Heart left ventricle (tissue), 16 donors: ENCODE measurements around the gene TRPM3. TPM values are rescaled to one million over a fixed set of nuclear protein-coding genes. Genes with fewer than 3 reads are reported as not detected.
A peak's percentile ranks its signal among the peaks of the same experiment; 100 is the strongest.

Experiments used
- ATAC-seq, 4 donors: fragments of 200-7000 bp; cut with Tn5 transposase; one replicate each; pipeline ENCODE4 v1.9.1; 2020 to 2022; ENCODE audit warnings: moderate library complexity in 4 of 4, mild to moderate bottlenecking in 3 of 4, moderate number of reproducible peaks in 1 of 4
- DNase-seq, 5 donors: peaks; one replicate each; pipeline ENCODE4 v3.0.0-alpha.2; 2020
- H3K27ac ChIP-seq, 12 donors: fragments of 200-600 bp; sonication (generic) in 4 of 12; one replicate each; pipeline versions ENCODE4 v1.5.0 to v1.8.0; 2016 to 2022; ENCODE audit warnings: mild to moderate bottlenecking in 2 of 12
- H3K27me3 ChIP-seq, 9 donors: fragments of 200-600 bp; sonication (generic) in 2 of 9; one replicate each; pipeline versions ENCODE4 v1.5.1 to v1.8.0; 2016 to 2022; ENCODE audit warnings: mild to moderate bottlenecking in 3 of 9
- H3K36me3 ChIP-seq, 9 donors: fragments of 200-600 bp; sonication (generic) in 2 of 9; one replicate each; pipeline versions ENCODE4 v1.5.0 to v1.8.0; 2018 to 2022; ENCODE audit warnings: mild to moderate bottlenecking in 2 of 9
- H3K4me1 ChIP-seq, 12 donors: fragments of 200-600 bp; sonication (generic) in 4 of 12; one replicate each; pipeline versions ENCODE4 v1.5.0 to v1.8.0; 2016 to 2022; ENCODE audit warnings: mild to moderate bottlenecking in 3 of 12
- H3K4me3 ChIP-seq, 12 donors: fragments of 200-600 bp; sonication (generic) in 4 of 12; one replicate each; pipeline versions ENCODE4 v1.5.0 to v1.8.0; 2017 to 2022; ENCODE audit warnings: mild to moderate bottlenecking in 9 of 12, moderate library complexity in 4 of 12
- H3K9me3 ChIP-seq, 12 donors: fragments of 200-600 bp; sonication (generic) in 4 of 12; one replicate each; pipeline versions ENCODE4 v1.5.0 to v1.8.0; 2016 to 2022; ENCODE audit warnings: mild to moderate bottlenecking in 1 of 12
- POLR2A ChIP-seq, 2 donors: fragments of 450-650 bp; IDR thresholded peaks; one replicate each; pipeline ENCODE4 v1.6.1; 2017; ENCODE audit warnings: antibody characterized with exemption in 2 of 2, mild to moderate bottlenecking in 2 of 2, moderate library complexity in 2 of 2
- WGBS, 4 donors: extraction: QIAGEN DNeasy Blood & Tissue Kit in 2 of 4; methylation state at CpG; one replicate each; pipeline versions ENCODE4 v1.1.5 to v1.1.7; 2013 to 2018; 5-methylcytosine and 5-hydroxymethylcytosine counted together
- intact Hi-C, 10 donors: fragments of 100-400 bp; cut with DNase I; formaldehyde crosslinking; loops; one replicate each; pipeline versions ENCODE4 v1.11.1 to v1.14.2; 2022
- polyA plus RNA-seq, 2 donors: library from polyadenylated mRNA; stranded (reverse); fragments of 200-250 nt; gene quantifications; one replicate each; pipeline ENCODE4 v1.2.3, GENCODE V29; 2013
- total RNA-seq, 9 donors: library from RNA; depleted of rRNA in 2 of 9; stranded (reverse); fragments of >200 nt in 2 of 9; fragmentation: NEBNext Ultra II Directional in 3 of 9; extraction: Animal tissue kit (Norgen Biotek cat#: 25700) in 3 of 9; gene quantifications; one replicate each; pipeline versions ENCODE4 v1.1.0 to v1.2.4, GENCODE V29; 2016 to 2023
- TF ChIP-seq, protein P1 (sequence below), 12 donors: fragments of 200-600 bp; sonication (generic) in 4 of 12; IDR thresholded peaks; one replicate each; pipeline versions ENCODE4 v1.5.0 to v1.8.0; 2018 to 2022; ENCODE audit warnings: antibody characterized with exemption in 12 of 12, mild to moderate bottlenecking in 5 of 12
- donor health status: ischemic (EF 13 %, LVEDD 7.1; RV severe dilation, severe dysfunction).
- donor health status: healthy with polysubstance abuse.
- donor health status: DM: no; HTN: yes; CAD: no.
- donor health status: DM: no; HTN: no; CAD: no.
- donor health status: ischemic (EF 25% LVEDD 6.9; RV normal size, moderate dysfunction).
- donor health status: ischemic (EF 25% LVEDD 5.7; RV mildly dilated, moderate dysfunction).
- donor health status: healthy.
- donor health status: DM: yes; HTN: yes; CAD: no.
- donor health status: ischemic (EF 35%, LVEDD 5.7; RV mildly dilated, moderate dysfunction).
- donor health status: nonischemic (EF 11% LVEDD 7.7; RV severe dilation, severe dysfunction).
- donor health status: DM: yes; HTN: yes; CAD: no.
- donor health status: PGD.
- donor health status: ischemic (EF 29% LVEDD 5.4; RV normal size, mild dysfunction).
- donor health status: nonischemic (EF 23%, LVEDD 6.1; RV moderate dilation, normal function).

Gene TRPM3
- total and polyA plus RNA-seq, 11 donors = 0.02 to 0.91 (median 0.10) TPM; not detected in 1

DNA sequence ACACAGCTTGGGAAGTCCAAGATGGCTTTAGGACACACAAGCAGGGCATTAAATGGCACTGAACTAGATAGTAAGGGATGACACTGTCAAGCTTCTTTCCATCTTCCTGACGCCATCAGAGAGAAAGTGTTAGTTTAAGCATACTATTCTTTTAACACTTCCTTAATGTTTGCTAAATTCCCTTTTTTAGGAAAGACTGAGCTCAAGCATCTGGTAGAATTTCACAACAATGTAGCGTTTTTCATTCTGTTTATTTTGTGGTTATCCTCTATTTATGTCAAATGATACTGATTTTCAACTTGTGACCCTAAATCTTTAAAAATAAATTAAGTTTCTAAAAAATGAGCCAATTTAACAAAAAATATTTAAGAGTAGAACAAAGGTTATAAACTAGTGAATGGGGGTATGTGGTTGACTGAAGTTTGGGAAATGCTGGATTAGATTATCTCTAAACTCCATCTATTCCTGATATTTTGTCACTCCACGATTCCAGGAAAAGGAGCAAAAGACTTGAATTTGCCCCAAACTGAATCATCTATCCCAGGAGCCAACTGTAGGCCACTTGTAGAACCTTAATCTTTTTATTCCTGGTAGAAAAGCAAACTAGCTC lies 559.5 kb downstream of the TRPM3 start:
- peak in 2 of 4 donors; percentile 9 to 23 for ATAC-seq
- Histone ChIP-seq H3K27ac (peak overlapping the region in 6 of 12 donors; percentile 27 to 95 (median 41)), H3K9me3 (no peaks in the 10 kb centered on the region)

GRCh38 chr9:70561111-70561510 lies 560.3 kb downstream of the TRPM3 start:
- Histone ChIP-seq H3K27ac (peak overlapping the region in 4 of 12 donors; percentile 25 to 95 (median 48)), H3K27me3 (no peaks in the 10 kb centered on the region), H3K4me1 (peaks cover 0 to 48% (median 0%) of the 10 kb centered on the region in 12 donors), H3K36me3 (no peaks in the 10 kb centered on the region), H3K9me3 (no peaks in the 10 kb centered on the region), H3K4me3 (no peak overlapping the region)
- 77 to 79% (median 77%) methylated on average over 4 of the region's 4 CpGs for WGBS, 4 donors
- intact Hi-C loops = loop anchor here in 1 of 10 donors (5.0 kb wide), 1 partner anchor 36 kb away; no protein-coding TSS in a partner anchor
- DNase-seq (no peak), ATAC-seq (no peak)
- TF ChIP-seq POLR2A (IDR thresholded peaks at IDR 0.05) = no peak
- TF ChIP-seq, protein P1, sequence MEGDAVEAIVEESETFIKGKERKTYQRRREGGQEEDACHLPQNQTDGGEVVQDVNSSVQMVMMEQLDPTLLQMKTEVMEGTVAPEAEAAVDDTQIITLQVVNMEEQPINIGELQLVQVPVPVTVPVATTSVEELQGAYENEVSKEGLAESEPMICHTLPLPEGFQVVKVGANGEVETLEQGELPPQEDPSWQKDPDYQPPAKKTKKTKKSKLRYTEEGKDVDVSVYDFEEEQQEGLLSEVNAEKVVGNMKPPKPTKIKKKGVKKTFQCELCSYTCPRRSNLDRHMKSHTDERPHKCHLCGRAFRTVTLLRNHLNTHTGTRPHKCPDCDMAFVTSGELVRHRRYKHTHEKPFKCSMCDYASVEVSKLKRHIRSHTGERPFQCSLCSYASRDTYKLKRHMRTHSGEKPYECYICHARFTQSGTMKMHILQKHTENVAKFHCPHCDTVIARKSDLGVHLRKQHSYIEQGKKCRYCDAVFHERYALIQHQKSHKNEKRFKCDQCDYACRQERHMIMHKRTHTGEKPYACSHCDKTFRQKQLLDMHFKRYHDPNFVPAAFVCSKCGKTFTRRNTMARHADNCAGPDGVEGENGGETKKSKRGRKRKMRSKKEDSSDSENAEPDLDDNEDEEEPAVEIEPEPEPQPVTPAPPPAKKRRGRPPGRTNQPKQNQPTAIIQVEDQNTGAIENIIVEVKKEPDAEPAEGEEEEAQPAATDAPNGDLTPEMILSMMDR (IDR thresholded peaks at IDR 0.05) = no peak

More for the DNA sequence above, 559.5 kb downstream of the TRPM3 start:
- intact Hi-C loops = loop anchor here in 1 of 10 donors (5.0 kb wide), 1 partner anchor 35 kb away; no protein-coding TSS in a partner anchor
- Histone ChIP-seq H3K4me1 (peaks cover 0 to 46% (median 0%) of the 10 kb centered on the region in 12 donors), H3K36me3 (no peaks in the 10 kb centered on the region), H3K4me3 (no peak overlapping the region), H3K27me3 (no peaks in the 10 kb centered on the region)
- no peak for TF ChIP-seq POLR2A (IDR thresholded peaks at IDR 0.05)
- TF ChIP-seq, protein P1 (IDR thresholded peaks at IDR 0.05) = no peak
- DNase-seq = no peak
- 73 to 82% (median 80%) methylated on average over 3 of the region's 3 CpGs for WGBS, 4 donors

- H3K9me3 ChIP-seq = no peaks in the 10 kb centered on the region
- intact Hi-C loops = no loop called here
- no peak for DNase-seq
- H3K4me3 ChIP-seq = no peak overlapping the region
- no peaks in the 10 kb centered on the region for H3K27me3 ChIP-seq
- no peak for ATAC-seq
- H3K36me3 ChIP-seq = no peaks in the 10 kb centered on the region
- H3K4me1 ChIP-seq = peaks cover 0 to 60% (median 10%) of the 10 kb centered on the region in 12 donors
- TF ChIP-seq, protein P1 (IDR thresholded peaks at IDR 0.05) = no peak
- TF ChIP-seq POLR2A (IDR thresholded peaks at IDR 0.05) = no peak
- no peak overlapping the region for H3K27ac ChIP-seq
Measured at GRCh38 chr9:70559102-70559501, 562.3 kb downstream of the TRPM3 start.

DNA sequence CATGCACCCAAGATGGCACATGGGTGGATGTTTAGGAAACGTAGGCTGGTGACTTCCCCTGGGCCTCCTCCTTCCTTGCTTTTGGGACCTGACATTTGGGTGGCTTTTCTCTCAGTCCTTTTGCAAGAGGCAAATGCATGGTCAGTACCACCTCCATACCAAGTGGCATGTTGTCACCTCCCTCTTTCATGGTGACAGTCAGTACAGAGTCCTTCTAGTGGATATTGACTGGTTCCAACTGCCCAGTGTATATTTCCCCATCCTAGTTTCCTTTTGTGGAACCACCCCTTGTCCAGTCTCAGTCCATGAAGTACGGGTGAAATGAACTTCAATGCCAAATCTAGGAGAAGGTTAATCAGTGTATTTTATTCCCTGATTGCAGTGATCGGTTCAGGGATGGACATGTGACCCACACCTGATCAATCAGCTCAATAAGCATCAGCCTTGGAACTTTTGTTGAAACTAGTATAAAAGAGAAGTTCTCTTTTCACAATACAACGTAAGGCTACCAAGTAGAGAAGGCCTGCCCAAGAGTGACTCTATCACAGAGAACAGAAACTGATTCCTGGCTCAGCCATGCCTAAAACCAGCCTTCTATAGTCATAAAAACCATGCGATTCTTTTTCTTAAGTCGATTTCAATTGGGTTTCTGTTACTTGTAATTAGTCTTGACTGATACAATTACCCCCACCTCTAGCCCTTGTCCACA lies 563.6 kb downstream of the TRPM3 start:
- ATAC-seq (no peak), DNase-seq (no peak)
- WGBS, 4 donors = 78 to 94% (median 85%) methylated on average over 6 of the region's 6 CpGs
- no peak overlapping the region for H3K4me3 ChIP-seq
- TF ChIP-seq, protein P1 (IDR thresholded peaks at IDR 0.05) = no peak
- TF ChIP-seq POLR2A (IDR thresholded peaks at IDR 0.05) = no peak
- no peaks in the 10 kb centered on the region for H3K36me3 ChIP-seq
- no peaks in the 10 kb centered on the region for H3K27me3 ChIP-seq
- peaks cover 0 to 50% (median 12%) of the 10 kb centered on the region in 12 donors for H3K4me1 ChIP-seq
- H3K27ac ChIP-seq = peak overlapping the region in 1 of 12 donors; percentile 54
- intact Hi-C loops = no loop called here
- H3K9me3 ChIP-seq = no peaks in the 10 kb centered on the region
